NCI-H1417 treated with DMSO at 0.1 percent for 48 hours (cell line): Measurements from ENCODE around the gene SLC15A3.

Experiments
- DNase-seq: peaks from one replicate; lab custom pipeline; 2025; lab: John Stamatoyannopoulos, UW

The SLC15A3 gene

GRCh38 chr11:60889869-60890311, 62.1 kb downstream of the SLC15A3 start:
- DNase-seq: no peak

DNA sequence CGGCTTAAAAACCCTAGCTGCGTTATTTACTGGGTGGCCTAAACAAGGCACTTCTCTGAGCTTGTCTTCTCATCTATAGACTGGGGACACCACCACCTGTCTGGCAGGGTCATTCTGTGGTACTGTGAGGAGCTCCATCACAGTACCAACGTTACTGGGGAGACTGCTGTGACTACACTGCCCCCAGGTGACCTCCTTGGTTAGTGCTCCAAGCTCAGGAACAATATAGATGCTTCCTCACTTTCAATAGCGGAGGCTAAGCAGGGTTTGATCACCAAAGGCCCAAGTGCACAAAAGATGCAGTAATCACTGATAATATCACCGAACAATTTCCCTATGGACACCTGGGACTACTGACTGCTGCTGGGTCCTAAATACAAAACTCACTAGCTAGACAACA, 64.4 kb downstream of the SLC15A3 start:
- DNase-seq: no peak
